ENCODE results near the gene GLB1L3.

DNA sequence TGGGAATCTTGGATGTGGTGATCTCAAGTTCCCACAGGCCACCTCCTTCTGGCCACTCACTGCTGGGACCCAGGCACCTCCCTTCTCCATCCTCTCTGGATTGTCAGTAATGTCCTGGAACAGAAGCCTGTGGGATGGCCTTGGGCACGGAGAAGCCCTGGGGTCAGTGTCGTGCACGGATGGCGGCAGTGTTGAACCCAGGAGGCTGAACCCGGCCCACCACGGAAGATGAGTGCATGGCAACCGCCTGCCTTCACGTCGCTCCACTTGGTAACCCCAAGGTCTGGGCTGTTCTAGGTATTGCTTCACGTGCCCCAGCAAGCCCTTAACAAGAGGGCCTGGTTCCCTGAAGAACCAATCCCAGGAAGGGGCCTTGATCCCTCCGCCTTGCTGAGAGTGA is 30.1 kb upstream of the GLB1L3 start:
- TF ChIP-seq, protein P1, sequence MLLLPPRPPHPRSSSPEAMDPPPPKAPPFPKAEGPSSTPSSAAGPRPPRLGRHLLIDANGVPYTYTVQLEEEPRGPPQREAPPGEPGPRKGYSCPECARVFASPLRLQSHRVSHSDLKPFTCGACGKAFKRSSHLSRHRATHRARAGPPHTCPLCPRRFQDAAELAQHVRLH (tag by site-specific recombination; IDR thresholded peaks at IDR 0.05), result no peak
- TF ChIP-seq ZNF629 (tag by site-specific recombination; IDR thresholded peaks at IDR 0.05) (no peak), ZNF660 (tag by site-specific recombination; IDR thresholded peaks at IDR 0.05) (no peak), ZNF785 (tag by site-specific recombination; IDR thresholded peaks at IDR 0.05) (no peak)
- TF ChIP-seq, protein P2, sequence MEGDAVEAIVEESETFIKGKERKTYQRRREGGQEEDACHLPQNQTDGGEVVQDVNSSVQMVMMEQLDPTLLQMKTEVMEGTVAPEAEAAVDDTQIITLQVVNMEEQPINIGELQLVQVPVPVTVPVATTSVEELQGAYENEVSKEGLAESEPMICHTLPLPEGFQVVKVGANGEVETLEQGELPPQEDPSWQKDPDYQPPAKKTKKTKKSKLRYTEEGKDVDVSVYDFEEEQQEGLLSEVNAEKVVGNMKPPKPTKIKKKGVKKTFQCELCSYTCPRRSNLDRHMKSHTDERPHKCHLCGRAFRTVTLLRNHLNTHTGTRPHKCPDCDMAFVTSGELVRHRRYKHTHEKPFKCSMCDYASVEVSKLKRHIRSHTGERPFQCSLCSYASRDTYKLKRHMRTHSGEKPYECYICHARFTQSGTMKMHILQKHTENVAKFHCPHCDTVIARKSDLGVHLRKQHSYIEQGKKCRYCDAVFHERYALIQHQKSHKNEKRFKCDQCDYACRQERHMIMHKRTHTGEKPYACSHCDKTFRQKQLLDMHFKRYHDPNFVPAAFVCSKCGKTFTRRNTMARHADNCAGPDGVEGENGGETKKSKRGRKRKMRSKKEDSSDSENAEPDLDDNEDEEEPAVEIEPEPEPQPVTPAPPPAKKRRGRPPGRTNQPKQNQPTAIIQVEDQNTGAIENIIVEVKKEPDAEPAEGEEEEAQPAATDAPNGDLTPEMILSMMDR (tag by site-specific recombination; IDR thresholded peaks at IDR 0.05), result no peak
